Astrocyte (in vitro differentiated cells and primary cell): ENCODE data around the gene CMIP.

Experiments used
- EZH2 ChIP-seq: IDR thresholded peaks from 2 replicates; pipeline ENCODE4 v1.6.1; 2012; ENCODE audit warnings: mild to moderate bottlenecking, low read length, inconsistent platforms; ENCODE audit not compliant: insufficient read depth
- TF ChIP-seq, protein P1 (sequence below): IDR thresholded peaks from 2 replicates; pipeline ENCODE4 v1.5.1; 2011; ENCODE audit warnings: low read depth, mild to moderate bottlenecking, inconsistent platforms, low read length, moderate library complexity; ENCODE audit not compliant: insufficient read depth

DNA sequence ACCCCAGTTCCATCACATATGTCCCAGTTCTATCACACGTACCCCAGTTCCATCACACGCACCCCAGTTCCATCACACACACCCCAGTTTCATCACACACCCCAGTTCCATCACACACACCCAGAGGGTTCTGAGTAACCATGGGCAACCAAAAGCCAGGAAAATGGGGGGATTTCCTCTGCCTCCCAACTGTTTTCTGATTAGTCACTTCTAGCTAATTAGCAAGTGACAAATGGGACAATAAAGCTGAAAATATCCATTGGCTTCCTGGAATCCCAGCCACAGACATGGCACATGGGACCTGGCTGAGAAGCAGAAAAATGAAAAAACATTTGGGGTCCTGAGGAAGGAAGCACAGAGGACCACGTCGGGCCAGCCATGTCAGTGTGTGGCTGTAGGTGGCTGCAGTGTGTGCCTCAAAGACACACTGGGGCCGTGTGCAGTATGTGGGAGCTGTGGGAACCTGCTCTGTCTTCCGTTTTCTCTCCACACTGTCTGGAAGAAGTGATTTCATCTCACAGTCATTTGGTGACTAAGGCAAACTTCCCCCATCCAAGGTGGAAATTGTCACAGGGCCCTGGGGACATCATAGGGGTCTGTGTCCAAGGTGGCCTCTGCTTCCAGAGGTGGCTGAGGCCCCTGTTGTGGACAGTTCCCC is 106.7 kb downstream of the CMIP start:
- TF ChIP-seq, protein P1, sequence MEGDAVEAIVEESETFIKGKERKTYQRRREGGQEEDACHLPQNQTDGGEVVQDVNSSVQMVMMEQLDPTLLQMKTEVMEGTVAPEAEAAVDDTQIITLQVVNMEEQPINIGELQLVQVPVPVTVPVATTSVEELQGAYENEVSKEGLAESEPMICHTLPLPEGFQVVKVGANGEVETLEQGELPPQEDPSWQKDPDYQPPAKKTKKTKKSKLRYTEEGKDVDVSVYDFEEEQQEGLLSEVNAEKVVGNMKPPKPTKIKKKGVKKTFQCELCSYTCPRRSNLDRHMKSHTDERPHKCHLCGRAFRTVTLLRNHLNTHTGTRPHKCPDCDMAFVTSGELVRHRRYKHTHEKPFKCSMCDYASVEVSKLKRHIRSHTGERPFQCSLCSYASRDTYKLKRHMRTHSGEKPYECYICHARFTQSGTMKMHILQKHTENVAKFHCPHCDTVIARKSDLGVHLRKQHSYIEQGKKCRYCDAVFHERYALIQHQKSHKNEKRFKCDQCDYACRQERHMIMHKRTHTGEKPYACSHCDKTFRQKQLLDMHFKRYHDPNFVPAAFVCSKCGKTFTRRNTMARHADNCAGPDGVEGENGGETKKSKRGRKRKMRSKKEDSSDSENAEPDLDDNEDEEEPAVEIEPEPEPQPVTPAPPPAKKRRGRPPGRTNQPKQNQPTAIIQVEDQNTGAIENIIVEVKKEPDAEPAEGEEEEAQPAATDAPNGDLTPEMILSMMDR, result no peak
- TF ChIP-seq EZH2, result no peak
